Measurements from ENCODE around the gene DLG2. TPM values are rescaled to one million over a fixed set of nuclear protein-coding genes. Genes with fewer than 3 reads are reported as not detected.
"Not testable (repeated sequence)": the region's sequence is repeated elsewhere in the genome, so short reads cannot be mapped to it uniquely, and the experiment has no call there.

The DLG2 gene
- total and polyA plus RNA-seq, 9 of the 15 experiments (the other 6 are each of a cell fraction or from before 2014, with no cell fraction given), result 0.52 to 1.6 (median 0.95) TPM

DNA sequence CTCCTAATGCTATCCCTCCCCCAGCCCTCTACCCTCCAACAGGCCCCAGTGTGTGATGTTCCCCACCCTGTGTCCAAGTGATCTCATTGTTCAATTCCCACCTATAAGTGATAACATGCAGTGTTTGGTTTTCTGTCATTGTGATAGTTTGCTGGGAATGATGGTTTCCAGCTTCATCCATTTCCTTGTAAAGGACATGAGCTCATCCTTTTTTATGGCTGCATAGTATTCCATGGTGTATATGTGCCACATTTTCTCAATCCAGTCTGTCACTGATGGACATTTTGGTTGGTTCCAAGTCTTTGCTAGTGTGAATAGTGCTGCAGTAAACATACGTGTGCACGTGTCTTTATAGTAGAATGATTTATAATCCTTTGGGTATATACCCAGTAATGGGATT is 277.6 kb downstream of the DLG2 start:
- FAIRE-seq; H3K79me2 ChIP-seq (ENCODE audit: control insufficient read depth, insufficient read depth, low read length); H3K27ac ChIP-seq (ENCODE audit: extremely low read depth, low read depth, low read length); DNase-seq (ENCODE audit: extremely low read depth in 1 of 4, low spot score in 3 of 4); H3K9ac ChIP-seq (ENCODE audit: insufficient read depth in 1 of 2, low read depth in 2 of 2, low read length in 2 of 2); H3K36me3 ChIP-seq (ENCODE audit: control insufficient read depth, insufficient read depth, low read length); H3K4me3 ChIP-seq; H3K9me1 ChIP-seq (ENCODE audit: control insufficient read depth, insufficient read depth, low read length); ATAC-seq; POLR2A ChIA-PET; BruUV-seq (replicated peaks); H3K27me3 ChIP-seq (ENCODE audit: control insufficient read depth in 2 of 2, insufficient read depth in 2 of 2, low read length in 2 of 2); intact Hi-C loops (cut with micrococcal nuclease); H2AFZ ChIP-seq (ENCODE audit: low read depth, low read length); H3K9me3 ChIP-seq (replicated peaks; ENCODE audit: control insufficient read depth, insufficient read depth, low read depth, low read length); CTCF ChIA-PET (ENCODE audit: low intra/inter-chr PET ratio); H3K4me1 ChIP-seq (replicated peaks in 1 of 2; ENCODE audit: control insufficient read depth in 2 of 2, insufficient read depth in 2 of 2, low read length in 2 of 2); H4K20me1 ChIP-seq (replicated peaks; ENCODE audit: control insufficient read depth, insufficient read depth, low read length); in situ Hi-C loops (cut with MboI); H3K4me2 ChIP-seq (ENCODE audit: insufficient read depth, low read length): not testable (repeated sequence)
- peak; percentile 54 for TF ChIP-seq ZNF146 (CRISPR knock-in tag; IDR thresholded peaks at IDR 0.05; ENCODE audit: unreplicated experiment)
- 0% methylated on average over 2 of the region's 2 CpGs for WGBS (ENCODE audit: insufficient coverage, low coverage, missing lambda C conversion rate)

DNA sequence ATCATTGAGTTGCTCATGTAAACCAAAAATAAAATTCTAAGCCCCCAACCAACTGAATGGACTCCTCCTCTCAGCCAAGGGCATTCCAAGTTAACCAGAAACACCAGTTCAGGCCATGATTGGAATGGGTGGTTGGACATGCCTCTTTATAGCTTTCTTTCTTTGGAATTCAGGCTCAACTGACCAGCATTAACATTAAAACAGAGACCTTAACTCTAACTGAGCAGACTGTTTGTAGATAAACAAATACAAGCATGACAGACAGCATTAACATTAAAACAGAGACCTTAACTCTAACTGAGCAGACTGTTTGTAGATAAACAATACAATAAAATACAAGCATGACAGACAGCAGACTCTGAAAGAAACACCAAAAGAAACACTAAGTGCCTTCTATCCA is 278.2 kb downstream of the DLG2 start:
- no peaks in the 10 kb centered on the region for H3K79me2 ChIP-seq (ENCODE audit: control insufficient read depth, insufficient read depth, low read length)
- H3K4me3 ChIP-seq, result no peak overlapping the region
- FAIRE-seq, result no peak
- H2AFZ ChIP-seq (ENCODE audit: low read depth, low read length), result no peak overlapping the region
- H3K4me1 ChIP-seq (replicated peaks in 1 of 2; ENCODE audit: control insufficient read depth in 2 of 2, insufficient read depth in 2 of 2, low read length in 2 of 2), result no peaks in the 10 kb centered on the region
- CTCF ChIA-PET (ENCODE audit: low intra/inter-chr PET ratio), result no interaction called here
- BruUV-seq (replicated peaks), result no TSS peak
- no peak overlapping the region for H3K27ac ChIP-seq (ENCODE audit: extremely low read depth, low read depth, low read length)
- no peaks in the 10 kb centered on the region for H3K27me3 ChIP-seq (ENCODE audit: control insufficient read depth in 2 of 2, insufficient read depth in 2 of 2, low read length in 2 of 2)
- no peak for ATAC-seq
- no peaks in the 10 kb centered on the region for H4K20me1 ChIP-seq (replicated peaks; ENCODE audit: control insufficient read depth, insufficient read depth, low read length)
- H3K9ac ChIP-seq (ENCODE audit: insufficient read depth in 1 of 2, low read depth in 2 of 2, low read length in 2 of 2), result no peak overlapping the region
- intact Hi-C loops (cut with micrococcal nuclease) (no loop called here), in situ Hi-C loops (cut with MboI) (no loop called here)
- no peaks in the 10 kb centered on the region for H3K9me3 ChIP-seq (replicated peaks; ENCODE audit: control insufficient read depth, insufficient read depth, low read depth, low read length)
- DNase-seq (ENCODE audit: extremely low read depth in 1 of 4, low spot score in 3 of 4), result no peak
- no peaks in the 10 kb centered on the region for H3K36me3 ChIP-seq (ENCODE audit: control insufficient read depth, insufficient read depth, low read length)
- no peak overlapping the region for H3K4me2 ChIP-seq (ENCODE audit: insufficient read depth, low read length)
- POLR2A ChIA-PET, result no interaction called here
- H3K9me1 ChIP-seq (ENCODE audit: control insufficient read depth, insufficient read depth, low read length), result no peaks in the 10 kb centered on the region
- no peak for TF ChIP-seq ZSCAN32 (CRISPR knock-in tag; IDR thresholded peaks at IDR 0.05)
- no peak for TF ChIP-seq SAFB (IDR thresholded peaks at IDR 0.05; ENCODE audit: borderline replicate concordance, low read depth, low read length)
- TF ChIP-seq, protein P1, sequence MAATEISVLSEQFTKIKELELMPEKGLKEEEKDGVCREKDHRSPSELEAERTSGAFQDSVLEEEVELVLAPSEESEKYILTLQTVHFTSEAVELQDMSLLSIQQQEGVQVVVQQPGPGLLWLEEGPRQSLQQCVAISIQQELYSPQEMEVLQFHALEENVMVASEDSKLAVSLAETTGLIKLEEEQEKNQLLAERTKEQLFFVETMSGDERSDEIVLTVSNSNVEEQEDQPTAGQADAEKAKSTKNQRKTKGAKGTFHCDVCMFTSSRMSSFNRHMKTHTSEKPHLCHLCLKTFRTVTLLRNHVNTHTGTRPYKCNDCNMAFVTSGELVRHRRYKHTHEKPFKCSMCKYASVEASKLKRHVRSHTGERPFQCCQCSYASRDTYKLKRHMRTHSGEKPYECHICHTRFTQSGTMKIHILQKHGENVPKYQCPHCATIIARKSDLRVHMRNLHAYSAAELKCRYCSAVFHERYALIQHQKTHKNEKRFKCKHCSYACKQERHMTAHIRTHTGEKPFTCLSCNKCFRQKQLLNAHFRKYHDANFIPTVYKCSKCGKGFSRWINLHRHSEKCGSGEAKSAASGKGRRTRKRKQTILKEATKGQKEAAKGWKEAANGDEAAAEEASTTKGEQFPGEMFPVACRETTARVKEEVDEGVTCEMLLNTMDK (IDR thresholded peaks at IDR 0.05; ENCODE audit: borderline replicate concordance, insufficient read depth, low read depth, low read length, poor library complexity, severe bottlenecking), result no peak
- no peak for TF ChIP-seq ZC3H4 (CRISPR knock-in tag; IDR thresholded peaks at IDR 0.05; ENCODE audit: borderline replicate concordance)

Measured in K562 (cell line).